Mucosa of rectum (tissue), 2 donors: Measurements from ENCODE around the gene PTK7.

Experiments used
- H3K27ac ChIP-seq, 2 donors: one replicate each; pipeline ENCODE4 v1.7.0; 2013; ENCODE audit warnings: inconsistent platforms in 2 of 2, low read depth in 2 of 2, low read length in 2 of 2
- H3K27me3 ChIP-seq, 2 donors: one replicate each; pipeline ENCODE4 v1.7.0; 2013; ENCODE audit warnings: low read length in 2 of 2; ENCODE audit not compliant: control insufficient read depth in 2 of 2, insufficient read depth in 2 of 2
- H3K36me3 ChIP-seq, 2 donors: one replicate each; pipeline ENCODE4 v1.7.0; 2013; ENCODE audit warnings: low read length in 2 of 2; ENCODE audit not compliant: control insufficient read depth in 2 of 2, insufficient read depth in 2 of 2
- H3K4me1 ChIP-seq, 2 donors: one replicate each; pipeline ENCODE4 v1.7.0; 2013; ENCODE audit warnings: low read length in 2 of 2, mild to moderate bottlenecking in 1 of 2; ENCODE audit not compliant: control insufficient read depth in 2 of 2, insufficient read depth in 2 of 2
- H3K4me3 ChIP-seq, 2 donors: one replicate each; pipeline ENCODE4 v1.7.0; 2013; ENCODE audit warnings: low read length in 2 of 2
- H3K9ac ChIP-seq, 2 donors: one replicate each; pipeline ENCODE4 v1.7.0; 2013; ENCODE audit warnings: low read length in 2 of 2, low read depth in 1 of 2, mild to moderate bottlenecking in 1 of 2
- H3K9me3 ChIP-seq, 2 donors: one replicate each; pipeline ENCODE4 v1.7.0; 2013; ENCODE audit warnings: low read length in 2 of 2; ENCODE audit not compliant: control insufficient read depth in 2 of 2
- donor health status: healthy.
- donor health status: Normal muscosa, but diverticular disease.

The PTK7 gene

GRCh38 chr6:43184268-43184985 lies 108.3 kb downstream of the PTK7 start:
- Histone ChIP-seq H3K27ac (no peak overlapping the region), H3K4me1 (peaks cover 6 to 17% of the 10 kb centered on the region in 2 donors), H3K9ac (no peak overlapping the region), H3K27me3 (no peaks in the 10 kb centered on the region), H3K9me3 (no peaks in the 10 kb centered on the region), H3K36me3 (peaks cover 31 to 38% of the 10 kb centered on the region in 2 donors), H3K4me3 (no peak overlapping the region)

GRCh38 chr6:43185391-43185985 lies 109.4 kb downstream of the PTK7 start:
- Histone ChIP-seq H3K27ac (no peak overlapping the region), H3K9me3 (no peaks in the 10 kb centered on the region), H3K27me3 (no peaks in the 10 kb centered on the region), H3K4me3 (no peak overlapping the region), H3K36me3 (peaks cover 31 to 36% of the 10 kb centered on the region in 2 donors), H3K9ac (no peak overlapping the region), H3K4me1 (peaks cover 6 to 17% of the 10 kb centered on the region in 2 donors)

DNA sequence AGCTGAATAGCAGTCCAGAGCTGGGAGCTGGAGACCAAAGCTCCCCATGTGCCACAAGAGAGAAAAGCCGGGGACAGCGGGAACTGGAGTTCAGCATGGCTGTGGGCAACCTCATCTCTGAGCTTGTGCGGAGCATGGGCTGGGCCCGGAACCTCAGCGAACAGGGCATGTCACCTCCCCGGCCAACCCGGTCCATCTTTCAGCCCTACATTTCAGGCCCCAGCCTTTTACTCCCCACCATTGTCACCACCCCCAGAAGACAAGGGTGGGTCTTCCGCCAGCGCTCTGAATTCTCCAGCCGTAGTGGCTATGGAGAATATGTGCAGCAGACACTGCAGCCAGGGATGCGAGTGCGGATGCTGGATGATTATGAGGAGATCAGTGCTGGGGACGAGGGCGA lies 109.9 kb downstream of the PTK7 start:
- Histone ChIP-seq H3K27ac (no peak overlapping the region), H3K9ac (no peak overlapping the region), H3K9me3 (no peaks in the 10 kb centered on the region), H3K4me1 (peaks cover 6 to 17% of the 10 kb centered on the region in 2 donors), H3K27me3 (no peaks in the 10 kb centered on the region), H3K4me3 (no peak overlapping the region), H3K36me3 (peaks cover 31 to 36% of the 10 kb centered on the region in 2 donors)

DNA sequence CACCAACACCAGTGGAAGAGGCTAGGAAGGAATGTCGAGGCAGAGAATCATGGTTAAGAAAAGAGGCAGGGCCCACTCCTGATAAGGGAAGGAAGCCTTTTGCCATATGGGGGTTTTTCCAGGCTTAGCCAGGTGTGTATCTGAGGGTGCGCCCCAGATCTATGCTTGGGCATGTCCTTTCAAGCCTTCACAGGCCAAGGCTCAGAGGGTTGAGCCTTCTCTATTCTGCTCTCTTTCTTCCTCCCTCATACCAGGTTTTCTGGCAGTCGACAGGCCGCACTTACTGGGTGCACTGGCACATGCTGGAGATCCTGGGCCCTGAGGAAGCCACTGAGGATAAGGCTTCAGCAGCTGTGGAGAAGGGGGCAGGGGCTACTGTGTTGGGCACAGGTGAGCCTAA lies 110.6 kb downstream of the PTK7 start:
- Histone ChIP-seq H3K27me3 (no peaks in the 10 kb centered on the region), H3K9me3 (no peaks in the 10 kb centered on the region), H3K36me3 (peaks cover 31 to 36% of the 10 kb centered on the region in 2 donors), H3K9ac (peak overlapping the region in 1 of 2 donors; percentile 28), H3K4me3 (no peak overlapping the region), H3K27ac (no peak overlapping the region), H3K4me1 (peaks cover 0 to 15% of the 10 kb centered on the region in 2 donors)

- peaks cover 0 to 7% of the 10 kb centered on the region in 2 donors for H3K4me1 ChIP-seq
- no peak overlapping the region for H3K4me3 ChIP-seq
- no peak overlapping the region for H3K9ac ChIP-seq
- H3K9me3 ChIP-seq: no peaks in the 10 kb centered on the region
- peaks cover 36 to 38% of the 10 kb centered on the region in 2 donors for H3K36me3 ChIP-seq
- H3K27me3 ChIP-seq: no peaks in the 10 kb centered on the region
- H3K27ac ChIP-seq: no peak overlapping the region
Measured at GRCh38 chr6:43187821-43188220, 111.7 kb downstream of the PTK7 start.

- H3K27me3 ChIP-seq: no peaks in the 10 kb centered on the region
- H3K4me3 ChIP-seq: no peak overlapping the region
- no peak overlapping the region for H3K9ac ChIP-seq
- peaks cover 40 to 43% of the 10 kb centered on the region in 2 donors for H3K36me3 ChIP-seq
- H3K4me1 ChIP-seq: peaks cover 0 to 2% of the 10 kb centered on the region in 2 donors
- H3K9me3 ChIP-seq: no peaks in the 10 kb centered on the region
- H3K27ac ChIP-seq: no peak overlapping the region
Measured at GRCh38 chr6:43188426-43188825, 112.3 kb downstream of the PTK7 start.

DNA sequence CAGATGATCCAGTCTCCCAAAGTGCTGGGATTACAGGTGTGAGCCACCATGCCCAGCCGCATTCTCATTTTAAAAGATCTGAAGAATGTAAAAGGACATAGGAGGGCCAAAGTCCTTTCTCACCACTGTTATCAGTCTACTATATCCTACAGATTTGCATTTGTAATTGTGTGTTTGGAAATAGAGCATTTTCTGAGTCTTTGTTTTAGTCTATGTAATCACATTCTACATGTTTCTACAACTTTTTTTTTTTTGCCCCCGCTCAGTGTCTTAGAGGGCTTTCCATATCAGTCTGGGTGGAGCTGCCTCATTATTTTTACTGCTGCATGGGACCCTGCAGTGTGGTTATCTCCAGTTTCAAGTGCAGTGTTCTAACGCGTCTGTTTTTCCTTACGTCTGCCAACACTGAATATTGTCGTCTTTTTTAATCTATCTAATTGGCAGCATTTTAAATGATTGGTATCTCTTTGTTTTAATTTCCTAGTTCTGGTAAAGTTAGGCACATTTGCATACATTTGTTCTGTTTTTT lies 113.7 kb downstream of the PTK7 start:
- H3K9ac ChIP-seq: no peak overlapping the region
- no peak overlapping the region for H3K4me3 ChIP-seq
- H3K27ac ChIP-seq: no peak overlapping the region
- H3K36me3 ChIP-seq: peaks cover 37 to 42% of the 10 kb centered on the region in 2 donors
- H3K9me3 ChIP-seq: no peaks in the 10 kb centered on the region
- no peaks in the 10 kb centered on the region for H3K4me1 ChIP-seq
- no peaks in the 10 kb centered on the region for H3K27me3 ChIP-seq

DNA sequence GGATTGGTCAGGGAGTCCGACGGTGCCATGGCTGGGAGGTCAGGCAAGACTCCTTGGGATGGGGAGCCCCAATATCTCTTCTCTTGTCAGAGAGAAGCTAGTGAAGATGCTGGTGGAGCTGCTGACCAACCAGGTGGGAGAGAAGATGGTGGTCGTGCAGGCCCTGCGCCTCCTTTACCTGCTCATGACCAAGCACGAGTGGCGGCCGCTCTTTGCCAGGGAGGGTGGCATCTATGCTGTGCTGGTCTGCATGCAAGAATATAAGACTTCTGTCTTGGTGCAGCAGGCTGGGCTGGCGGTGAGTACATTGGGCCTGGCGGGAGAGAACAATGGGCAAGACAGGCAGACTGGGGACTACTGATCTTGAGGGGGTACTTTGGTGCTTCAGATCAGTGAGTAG lies 116.8 kb downstream of the PTK7 start:
- H3K36me3 ChIP-seq: peaks cover 23 to 38% of the 10 kb centered on the region in 2 donors
- H3K4me1 ChIP-seq: no peaks in the 10 kb centered on the region
- no peak overlapping the region for H3K27ac ChIP-seq
- H3K27me3 ChIP-seq: no peaks in the 10 kb centered on the region
- no peak overlapping the region for H3K9ac ChIP-seq
- no peak overlapping the region for H3K4me3 ChIP-seq
- no peaks in the 10 kb centered on the region for H3K9me3 ChIP-seq

- no peak overlapping the region for H3K27ac ChIP-seq
- no peaks in the 10 kb centered on the region for H3K9me3 ChIP-seq
- H3K27me3 ChIP-seq: no peaks in the 10 kb centered on the region
- H3K36me3 ChIP-seq: peaks cover 18 to 35% of the 10 kb centered on the region in 2 donors
- no peak overlapping the region for H3K9ac ChIP-seq
- no peak overlapping the region for H3K4me3 ChIP-seq
- H3K4me1 ChIP-seq: no peaks in the 10 kb centered on the region
Measured at GRCh38 chr6:43193929-43194328, 117.8 kb downstream of the PTK7 start.

DNA sequence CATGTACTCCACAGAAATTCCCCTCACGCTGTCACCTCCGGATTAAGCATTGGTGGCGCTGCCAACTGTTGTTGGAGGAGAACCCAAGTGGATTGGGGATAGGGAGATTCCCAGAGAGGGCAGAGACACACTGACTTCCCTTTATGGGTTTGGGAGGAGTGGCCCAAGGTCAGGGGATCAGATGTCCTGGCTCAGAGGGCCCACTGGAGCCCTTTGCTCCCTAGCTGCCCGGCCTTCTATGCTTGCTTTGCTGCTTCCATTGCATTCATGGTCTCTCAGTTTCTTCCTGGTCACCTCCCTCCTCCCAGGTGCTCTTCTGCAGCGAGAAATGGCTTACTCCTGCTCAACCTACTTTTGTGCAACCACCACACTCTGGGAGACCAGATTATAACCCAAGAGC lies 120.2 kb downstream of the PTK7 start:
- peaks cover 32 to 51% of the 10 kb centered on the region in 2 donors for H3K36me3 ChIP-seq

More for the DNA sequence above, 120.2 kb downstream of the PTK7 start:
- Histone ChIP-seq H3K4me3 (no peak overlapping the region), H3K27me3 (no peaks in the 10 kb centered on the region), H3K4me1 (no peaks in the 10 kb centered on the region), H3K9ac (no peak overlapping the region), H3K27ac (no peak overlapping the region), H3K9me3 (no peaks in the 10 kb centered on the region)
